ENCODE results near the gene KRTAP6-1. TPM values are rescaled to one million over a fixed set of nuclear protein-coding genes. Genes with fewer than 3 reads are reported as not detected.

The KRTAP6-1 gene
- total RNA-seq = not detected in 2 replicates

GRCh38 chr21:30613836-30614235, at the start of gene KRTAP6-1:
TSS of gene KRTAP6-1 (minus strand) at chr21:30613930. CDS start at chr21:30613904, 26 bp downstream.

GRCh38 chr21:30642564-30642963, 28.8 kb upstream of the KRTAP6-1 start, which contains the start of gene KRTAP20-3:
TSS of gene KRTAP20-3 (plus strand) at chr21:30642864.

GRCh38 chr21:30634906-30635305, 21.2 kb upstream of the KRTAP6-1 start, which contains the start of gene KRTAP20-2:
TSS of gene KRTAP20-2 (plus strand) at chr21:30635206. CDS start at chr21:30635264, 58 bp downstream.

GRCh38 chr21:30620522-30620921, 6.8 kb upstream of the KRTAP6-1 start, which contains the start of gene KRTAP20-4:
TSS of gene KRTAP20-4 (plus strand) at chr21:30620627.

GRCh38 chr21:30616125-30616524, 2.4 kb upstream of the KRTAP6-1 start, which contains the start of gene KRTAP20-1:
TSS of gene KRTAP20-1 (plus strand) at chr21:30616425. CDS start at chr21:30616455, 30 bp downstream.

GRCh38 chr21:30600787-30601186, 12.9 kb downstream of the KRTAP6-1 start, which contains the start of gene KRTAP22-1:
TSS of gene KRTAP22-1 (plus strand) at chr21:30601087.

GRCh38 chr21:30598802-30599201, 14.9 kb downstream of the KRTAP6-1 start, which contains the start of gene KRTAP6-2:
TSS of gene KRTAP6-2 (minus strand) at chr21:30598902. CDS start at chr21:30598874, 28 bp downstream.

GRCh38 chr21:30592140-30592539, 21.6 kb downstream of the KRTAP6-1 start, which contains the start of gene KRTAP6-3:
TSS of gene KRTAP6-3 (plus strand) at chr21:30592440. CDS start at chr21:30592446, 6 bp downstream.

GRCh38 chr21:30590297-30590696, 23.4 kb downstream of the KRTAP6-1 start, which contains the start of gene KRTAP22-2:
TSS of gene KRTAP22-2 (minus strand) at chr21:30590397.

Small RNA genes within 50 kb of the gene (small RNA-seq; reads per million reads assigned to genes)
- gene KRTAP20-1 (not detected), gene KRTAP20-3 (not detected), gene KRTAP20-4 (not detected), gene KRTAP22-1 (not detected), gene KRTAP22-2 (not detected)

Other genes starting within 250 kb of the KRTAP6-1 start
- gene KRTAP13-2, start 241.7 kb downstream of the KRTAP6-1 start, total RNA-seq = not detected in 2 replicates
- not detected in 2 replicates for gene KRTAP13-1, start 217.9 kb downstream of the KRTAP6-1 start, total RNA-seq
- gene KRTAP13-3, start 188.0 kb downstream of the KRTAP6-1 start, total RNA-seq = not detected in 2 replicates
- not detected in 2 replicates for gene KRTAP13-4, start 183.7 kb downstream of the KRTAP6-1 start, total RNA-seq
- gene KRTAP15-1, start 173.7 kb downstream of the KRTAP6-1 start, total RNA-seq = not detected in 2 replicates
- gene KRTAP19-1, start 133.6 kb downstream of the KRTAP6-1 start, total RNA-seq = not detected in 2 replicates
- not detected in 2 replicates for gene KRTAP19-2, start 126.5 kb downstream of the KRTAP6-1 start, total RNA-seq
- gene KRTAP19-3, start 121.9 kb downstream of the KRTAP6-1 start, total RNA-seq = not detected in 2 replicates
- gene KRTAP19-4, start 116.8 kb downstream of the KRTAP6-1 start, total RNA-seq = not detected in 2 replicates
- gene KRTAP19-5, start 111.8 kb downstream of the KRTAP6-1 start, total RNA-seq = not detected in 2 replicates
- not detected in 2 replicates for gene KRTAP19-6, start 72.1 kb downstream of the KRTAP6-1 start, total RNA-seq
- not detected in 2 replicates for gene KRTAP19-7, start 52.6 kb downstream of the KRTAP6-1 start, total RNA-seq
- not detected in 2 replicates for gene KRTAP22-2, start 23.5 kb downstream of the KRTAP6-1 start, total RNA-seq
- gene KRTAP6-3, start 21.5 kb downstream of the KRTAP6-1 start, total RNA-seq = not detected in 2 replicates
- not detected in 2 replicates for gene KRTAP6-2, start 15.0 kb downstream of the KRTAP6-1 start, total RNA-seq
- not detected in 2 replicates for gene KRTAP22-1, start 12.8 kb downstream of the KRTAP6-1 start, total RNA-seq
- not detected in 2 replicates for gene KRTAP20-1, start 2.5 kb upstream of the KRTAP6-1 start, total RNA-seq
- not detected in 2 replicates for gene KRTAP20-4, start 6.7 kb upstream of the KRTAP6-1 start, total RNA-seq
- gene KRTAP20-2, start 21.3 kb upstream of the KRTAP6-1 start, total RNA-seq = not detected in 2 replicates
- not detected in 2 replicates for gene KRTAP20-3, start 28.9 kb upstream of the KRTAP6-1 start, total RNA-seq
- not detected in 2 replicates for gene KRTAP21-3, start 104.8 kb upstream of the KRTAP6-1 start, total RNA-seq
- gene KRTAP21-2, start 133.3 kb upstream of the KRTAP6-1 start, total RNA-seq = 1.3 TPM in 1 of 2 replicates, not detected in the other
- gene KRTAP21-1, start 141.5 kb upstream of the KRTAP6-1 start, total RNA-seq = not detected in 2 replicates
- gene KRTAP8-1, start 199.3 kb upstream of the KRTAP6-1 start, total RNA-seq = not detected in 2 replicates
- gene KRTAP7-1, start 215.8 kb upstream of the KRTAP6-1 start, total RNA-seq = not detected in 2 replicates

All from articular chondrocyte of knee joint (primary cell).